Left renal cortex interstitium (tissue), 4 donors: Measurements from ENCODE around the gene LMTK3. TPM values are rescaled to one million over a fixed set of nuclear protein-coding genes. Genes with fewer than 3 reads are reported as not detected.
"Not testable (repeated sequence)": the region's sequence is repeated elsewhere in the genome, so short reads cannot be mapped to it uniquely, and the experiment has no call there.

Source experiments
- DNase-seq, 4 donors: peaks; one replicate each; pipeline ENCODE4 v3.0.0-alpha.2; 2013; ENCODE audit warnings: low read depth in 4 of 4, low spot score in 2 of 4, missing footprints in 1 of 4
- polyA plus RNA-seq, 4 donors: library from polyadenylated mRNA; unstranded; fragments of 120-200 nt; gene quantifications; one replicate each; pipeline ENCODE4 v1.2.1, GENCODE V29; 2013; ENCODE audit not compliant: insufficient read length in 4 of 4

Gene LMTK3
- polyA plus RNA-seq, 4 donors = 1.9 to 5.0 (median 3.7) TPM

- no peak for DNase-seq
These were observed 21.9 kb downstream of the LMTK3 start for GRCh38 chr19:48489608-48490216.

DNA sequence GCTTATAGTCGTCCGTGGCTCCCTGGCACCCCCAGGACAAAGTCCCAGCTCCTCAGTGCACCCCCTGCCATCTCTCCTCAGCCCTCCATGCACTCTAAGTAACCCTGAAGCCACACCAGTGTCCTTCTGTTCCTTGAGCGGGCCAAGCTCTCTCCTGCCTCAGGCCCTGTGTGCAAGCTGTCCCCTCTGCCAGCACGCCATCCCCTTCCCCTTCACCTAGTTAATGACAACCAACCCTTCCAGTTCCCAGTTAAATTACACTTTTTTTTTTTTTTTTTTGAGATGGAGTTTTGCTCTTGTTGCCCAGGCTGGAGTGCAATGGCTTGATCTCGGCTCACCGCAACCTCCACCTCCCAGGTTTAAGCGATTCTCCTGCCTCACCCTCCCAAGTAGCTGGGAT is 23.2 kb downstream of the LMTK3 start:
- DNase-seq = not testable (repeated sequence)

- no peak for DNase-seq
These were observed 23.7 kb downstream of the LMTK3 start for GRCh38 chr19:48487948-48488347.

- DNase-seq = no peak
These were observed 24.1 kb downstream of the LMTK3 start for GRCh38 chr19:48487544-48487943.

DNA sequence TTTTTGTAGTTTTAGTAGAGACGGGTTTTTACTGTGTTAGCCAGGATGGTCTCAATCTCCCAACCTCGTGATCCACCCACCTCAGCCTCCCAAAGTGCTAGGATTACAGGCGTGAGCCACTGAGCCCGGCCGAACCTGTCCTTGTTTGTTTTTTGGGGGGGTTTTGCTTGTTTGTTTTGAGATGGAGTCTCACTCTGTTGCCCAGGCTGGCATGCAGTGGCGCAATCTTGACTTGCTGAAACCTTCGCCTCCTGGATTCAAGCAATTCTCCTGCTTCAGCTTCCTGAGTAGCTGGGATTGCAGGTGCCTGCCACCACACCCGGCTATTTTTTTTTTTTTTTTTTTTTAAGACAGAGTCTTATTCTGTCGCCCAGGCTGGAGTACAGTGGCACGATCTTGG is 24.9 kb downstream of the LMTK3 start:
- not testable (repeated sequence) for DNase-seq

GRCh38 chr19:48484931-48485612 is 26.6 kb downstream of the LMTK3 start:
- no peak for DNase-seq

- no peak for DNase-seq
These were observed 27.3 kb downstream of the LMTK3 start for GRCh38 chr19:48484247-48484893.

GRCh38 chr19:48483301-48483700 is 28.3 kb downstream of the LMTK3 start:
- DNase-seq = no peak

DNA sequence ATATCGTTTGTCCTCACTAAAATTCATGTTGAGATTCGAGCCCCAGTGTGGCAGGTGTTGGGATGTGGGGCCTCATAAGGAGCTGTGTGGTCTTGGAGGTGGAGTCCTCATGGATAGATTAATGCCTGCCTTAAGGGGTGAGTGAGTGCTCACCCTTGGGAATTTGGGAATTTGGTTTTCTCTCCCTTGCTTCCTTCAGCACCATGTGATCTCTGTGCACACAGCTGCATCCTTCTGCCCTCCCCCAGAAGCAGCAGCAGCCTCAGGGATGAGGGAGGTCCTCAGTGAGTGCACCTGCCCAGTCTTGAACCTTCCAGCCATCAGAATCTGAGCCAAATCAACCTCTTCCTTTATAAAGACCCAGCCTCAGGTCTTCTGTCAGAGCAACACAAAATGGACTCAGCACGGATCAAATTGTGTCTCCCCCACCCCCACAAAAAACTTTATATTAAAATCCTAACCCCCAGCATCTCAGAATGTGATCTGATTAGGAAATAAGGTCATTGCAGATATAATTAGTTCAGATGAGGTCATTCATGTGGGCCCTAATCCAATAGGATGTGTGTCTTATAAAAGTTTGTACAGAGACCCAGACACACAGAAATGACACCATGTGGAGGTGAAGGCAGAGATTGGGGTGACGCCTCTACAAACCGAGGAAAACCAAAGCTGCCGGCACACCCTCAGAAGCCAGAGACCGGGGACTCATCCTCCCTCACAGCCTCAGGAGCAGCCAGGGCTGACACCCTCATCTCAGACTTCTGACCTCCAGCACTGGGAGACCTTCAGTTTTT is 29.6 kb downstream of the LMTK3 start:
- DNase-seq = no peak

GRCh38 chr19:48480558-48481500 is 30.8 kb downstream of the LMTK3 start:
- no peak for DNase-seq

- no peak for DNase-seq
These were observed 31.5 kb downstream of the LMTK3 start for GRCh38 chr19:48480183-48480557.

DNA sequence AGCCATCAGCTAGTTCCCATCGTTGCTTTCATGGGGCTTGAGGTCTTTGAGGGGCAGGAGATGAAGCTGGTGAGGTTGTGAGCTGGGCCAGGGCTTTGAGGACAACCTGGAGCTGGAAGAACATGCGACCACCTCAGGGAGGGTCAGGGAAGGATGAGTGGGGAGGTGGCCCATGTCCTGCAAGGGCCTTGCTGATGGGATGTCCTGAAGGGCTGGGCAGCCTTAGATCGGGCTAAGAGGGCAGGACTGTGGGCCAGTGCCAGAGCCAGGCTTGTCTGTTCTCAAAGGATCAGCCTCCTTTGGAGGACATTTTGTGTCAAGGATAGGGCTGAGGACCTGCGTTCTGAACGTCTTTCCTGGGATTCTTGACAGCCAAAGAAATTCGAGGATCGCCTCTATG is 31.9 kb downstream of the LMTK3 start:
- no peak for DNase-seq

- no peak for DNase-seq
These were observed 33.0 kb downstream of the LMTK3 start for GRCh38 chr19:48478339-48479256.

GRCh38 chr19:48477698-48478338 is 33.8 kb downstream of the LMTK3 start:
- no peak for DNase-seq

GRCh38 chr19:48477067-48477685 is 34.5 kb downstream of the LMTK3 start:
- DNase-seq = no peak

- no peak for DNase-seq
These were observed 35.5 kb downstream of the LMTK3 start for GRCh38 chr19:48476176-48476575.

DNA sequence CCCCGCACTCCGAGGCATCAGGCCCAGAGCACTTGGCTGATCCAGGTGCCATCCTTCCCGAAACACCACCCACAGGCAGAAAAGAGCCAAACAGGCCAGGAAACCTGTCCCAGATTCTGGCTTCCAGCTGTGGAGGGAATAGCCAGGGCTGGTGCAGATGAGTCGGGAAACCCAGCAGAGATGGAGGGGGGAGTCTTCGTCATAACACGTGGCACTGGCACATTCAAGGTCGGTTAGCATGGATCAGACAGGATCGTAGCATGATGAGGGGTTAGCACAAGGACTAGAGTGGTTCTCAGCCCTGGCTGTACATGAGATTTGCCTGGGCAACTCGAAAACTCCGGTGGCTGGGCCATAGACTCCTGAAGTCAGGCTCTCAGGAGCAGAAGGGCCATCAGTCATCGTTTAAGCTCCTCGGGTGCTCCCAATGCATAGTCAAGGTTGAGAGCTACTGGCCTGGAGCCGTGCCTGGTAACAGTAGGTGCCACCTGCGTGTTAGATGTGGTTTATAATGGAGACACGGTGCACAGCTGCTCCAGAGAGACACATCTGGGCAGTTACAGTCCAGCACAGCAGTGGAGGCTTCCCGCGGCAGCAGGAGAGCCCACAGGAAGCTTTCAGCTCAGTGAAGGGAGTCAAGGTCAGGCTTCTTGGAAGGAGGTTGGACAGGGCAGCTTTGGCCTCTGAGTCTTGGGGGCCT is 36.1 kb downstream of the LMTK3 start:
- DNase-seq = no peak
